Right lobe of liver (tissue), 4 donors: ENCODE measurements around the gene MCM8.

ENCODE experiments used
- POLR2A ChIP-seq: fragments of 450-650 bp; IDR thresholded peaks from one replicate; pipeline ENCODE4 v1.6.1; 2017; ENCODE audit warnings: antibody characterized with exemption, mild to moderate bottlenecking
- TF ChIP-seq, protein P1 (sequence below), 4 donors: fragments of 200-600 bp in 3 of 4; fragments of 450-650 bp in 1 of 4; IDR thresholded peaks; one replicate each; pipeline versions ENCODE4 v1.5.1 to v1.8.0; 2016 to 2022; ENCODE audit warnings: antibody characterized with exemption in 4 of 4, mild to moderate bottlenecking in 2 of 4
- donor health status: DM: no; HTN: no; CAD: no.
- donor health status: DM: no; HTN: no; CAD: no.
- donor health status: DM: no; HTN: yes; CAD: no.

DNA sequence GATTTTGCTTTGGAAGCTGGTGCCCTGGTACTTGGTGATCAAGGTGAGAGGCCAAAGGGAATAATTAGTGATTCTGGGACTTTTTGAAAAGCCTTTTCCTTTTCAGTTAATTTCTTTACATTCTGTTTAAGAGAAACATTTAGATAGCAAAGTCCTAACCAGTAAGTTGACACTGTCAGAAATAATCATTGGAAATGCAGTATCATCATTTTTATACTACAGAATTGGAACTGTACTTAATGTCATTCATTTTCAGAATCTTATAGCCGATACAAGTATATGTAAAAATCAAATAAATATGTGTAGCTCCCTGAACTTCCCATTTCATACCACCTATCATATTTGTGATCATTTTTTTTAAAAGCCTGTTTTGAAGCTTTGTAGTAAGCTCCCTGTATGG, 27.5 kb downstream of the MCM8 start:
- TF ChIP-seq, protein P1, sequence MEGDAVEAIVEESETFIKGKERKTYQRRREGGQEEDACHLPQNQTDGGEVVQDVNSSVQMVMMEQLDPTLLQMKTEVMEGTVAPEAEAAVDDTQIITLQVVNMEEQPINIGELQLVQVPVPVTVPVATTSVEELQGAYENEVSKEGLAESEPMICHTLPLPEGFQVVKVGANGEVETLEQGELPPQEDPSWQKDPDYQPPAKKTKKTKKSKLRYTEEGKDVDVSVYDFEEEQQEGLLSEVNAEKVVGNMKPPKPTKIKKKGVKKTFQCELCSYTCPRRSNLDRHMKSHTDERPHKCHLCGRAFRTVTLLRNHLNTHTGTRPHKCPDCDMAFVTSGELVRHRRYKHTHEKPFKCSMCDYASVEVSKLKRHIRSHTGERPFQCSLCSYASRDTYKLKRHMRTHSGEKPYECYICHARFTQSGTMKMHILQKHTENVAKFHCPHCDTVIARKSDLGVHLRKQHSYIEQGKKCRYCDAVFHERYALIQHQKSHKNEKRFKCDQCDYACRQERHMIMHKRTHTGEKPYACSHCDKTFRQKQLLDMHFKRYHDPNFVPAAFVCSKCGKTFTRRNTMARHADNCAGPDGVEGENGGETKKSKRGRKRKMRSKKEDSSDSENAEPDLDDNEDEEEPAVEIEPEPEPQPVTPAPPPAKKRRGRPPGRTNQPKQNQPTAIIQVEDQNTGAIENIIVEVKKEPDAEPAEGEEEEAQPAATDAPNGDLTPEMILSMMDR (IDR thresholded peaks at IDR 0.05): no peak
- no peak for TF ChIP-seq POLR2A
